MV-4-11 (cell line): ENCODE results near the gene TANC2.

Experiments used
- DNase-seq: peaks from one replicate; lab custom pipeline; 2025; lab: John Stamatoyannopoulos, UW

Gene TANC2

GRCh38 chr17:62964506-62964905 is 1.5 kb upstream of the TANC2 start:
- DNase-seq = no peak

GRCh38 chr17:62965174-62965685 is 805 bp upstream of the TANC2 start:
- DNase-seq = no peak

GRCh38 chr17:62966426-62967204 is 580 bp downstream of the TANC2 start:
- DNase-seq = no peak

- DNase-seq = no peak
These were observed 1.1 kb downstream of the TANC2 start for GRCh38 chr17:62967205-62967529.

- DNase-seq = peak; percentile 89
These were observed 2.4 kb downstream of the TANC2 start for GRCh38 chr17:62968445-62968923.

- DNase-seq = no peak
These were observed 4.6 kb downstream of the TANC2 start for GRCh38 chr17:62970610-62971009.

- no peak for DNase-seq
These were observed 5.8 kb downstream of the TANC2 start for GRCh38 chr17:62971853-62972252.

- no peak for DNase-seq
These were observed 8.8 kb downstream of the TANC2 start for GRCh38 chr17:62974788-62975187.

- no peak for DNase-seq
These were observed 9.2 kb downstream of the TANC2 start for GRCh38 chr17:62975206-62975605.

GRCh38 chr17:62976643-62977231 is 10.7 kb downstream of the TANC2 start:
- peak; percentile 4 for DNase-seq

- DNase-seq = no peak
These were observed 14.8 kb downstream of the TANC2 start for GRCh38 chr17:62980842-62981241.

GRCh38 chr17:62981933-62982332 is 15.9 kb downstream of the TANC2 start:
- no peak for DNase-seq

GRCh38 chr17:62984801-62985200 is 18.8 kb downstream of the TANC2 start:
- DNase-seq = no peak

GRCh38 chr17:62986549-62986948 is 20.5 kb downstream of the TANC2 start:
- no peak for DNase-seq

- no peak for DNase-seq
These were observed 21.1 kb downstream of the TANC2 start for GRCh38 chr17:62987136-62987535.

- no peak for DNase-seq
These were observed 23.5 kb downstream of the TANC2 start for GRCh38 chr17:62989501-62989900.

GRCh38 chr17:62994931-62995330 is 28.9 kb downstream of the TANC2 start:
- DNase-seq = peak; percentile 48

- DNase-seq = peak; percentile 97
These were observed 29.4 kb downstream of the TANC2 start for GRCh38 chr17:62995377-62995885.

- DNase-seq = peak; percentile 71
These were observed 30.2 kb downstream of the TANC2 start for GRCh38 chr17:62996221-62996620.

- no peak for DNase-seq
These were observed 32.1 kb downstream of the TANC2 start for GRCh38 chr17:62998166-62998565.

GRCh38 chr17:62998665-62999393 is 32.8 kb downstream of the TANC2 start:
- no peak for DNase-seq

- DNase-seq = no peak
These were observed 33.7 kb downstream of the TANC2 start for GRCh38 chr17:62999736-63000135.
